GM19035 (cell line): Measurements from ENCODE around the gene SSTR4.
A peak's percentile ranks its signal among the peaks of the same experiment; 100 is the strongest.

ENCODE experiments used
- ATAC-seq: cut with Tn5 transposase; IDR thresholded peaks from one replicate; pipeline ENCODE4 v1.9.1; 2021; ENCODE audit not compliant: unreplicated experiment

SSTR4 gene

GRCh38 chr20:23085436-23086055, 50.4 kb downstream of the SSTR4 start:
- no peak for ATAC-seq

GRCh38 chr20:23086056-23086566, 51.0 kb downstream of the SSTR4 start, which contains the start of gene CD93:
TSS of gene CD93 (minus strand) at chr20:23086324. CDS start at chr20:23086192, 132 bp downstream.
- peak; percentile 67 for ATAC-seq

DNA sequence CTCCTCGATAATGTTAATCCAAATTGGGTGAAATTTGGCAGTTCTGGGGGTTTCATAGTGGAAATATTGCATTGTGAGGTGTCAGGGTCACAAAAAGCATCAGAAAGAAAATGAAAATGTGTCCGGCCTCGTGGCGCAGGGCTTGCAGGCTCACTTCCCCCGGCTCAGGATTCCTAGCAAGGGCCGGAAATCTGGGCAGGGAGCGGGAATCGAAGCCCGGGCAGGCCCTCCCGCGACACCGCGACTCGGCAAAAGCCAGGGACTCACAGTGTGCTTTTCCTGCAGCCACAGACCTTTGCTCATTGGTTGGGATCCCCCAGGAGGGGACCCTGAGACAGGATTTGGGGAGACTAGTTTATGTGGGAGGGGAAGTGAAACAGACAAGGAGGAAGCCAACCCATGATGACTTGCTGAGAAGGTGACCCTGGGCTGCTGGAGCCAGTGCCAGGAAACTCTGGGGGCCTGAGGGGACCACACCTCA, 51.9 kb downstream of the SSTR4 start:
- no peak for ATAC-seq

DNA sequence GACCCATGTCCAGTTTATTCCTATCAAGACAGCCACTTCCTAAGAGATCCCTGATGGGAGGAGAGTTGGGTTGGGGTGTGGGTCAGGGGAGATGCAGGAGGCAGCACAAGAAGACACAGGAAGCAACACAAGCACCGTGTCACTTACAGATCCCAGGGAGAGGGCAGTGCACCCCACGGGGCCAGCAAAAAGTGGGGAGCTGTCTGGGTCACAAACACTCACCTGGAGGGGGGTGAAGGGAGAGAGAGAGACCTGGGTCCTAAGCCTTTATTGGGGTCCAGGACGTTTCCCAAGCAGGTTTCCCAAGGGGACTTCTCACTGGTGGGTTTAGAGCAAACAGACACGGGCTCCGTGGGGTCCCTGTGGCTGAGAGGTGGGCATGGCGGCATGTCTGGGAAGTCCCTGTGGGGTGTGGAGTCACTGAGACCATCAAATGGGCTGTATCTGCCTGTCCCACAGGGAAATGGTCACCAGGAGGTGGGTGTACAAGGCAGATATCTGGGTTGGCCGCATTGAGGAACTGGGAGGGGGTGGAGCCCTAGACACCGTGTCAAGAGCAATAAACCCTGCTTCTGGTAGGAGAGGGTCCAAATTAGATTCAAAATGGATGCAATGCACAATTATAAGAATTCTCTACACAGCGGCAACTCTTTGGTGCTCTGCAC, 52.6 kb downstream of the SSTR4 start:
- ATAC-seq: no peak
